Effector memory CD4-positive, alpha-beta T cell (primary cell): ENCODE data around the gene CREB5.

Source experiments
- DNase-seq, 3 donors: peaks; one replicate each; pipeline ENCODE4 v3.0.0-alpha.2; 2020
- H3K27ac ChIP-seq: 2 replicates; pipeline ENCODE4 v1.7.0; 2013; ENCODE audit warnings: mild to moderate bottlenecking, low read length, moderate library complexity; ENCODE audit not compliant: insufficient read depth, poor library complexity, severe bottlenecking
- H3K27me3 ChIP-seq: replicated peaks from 2 replicates; pipeline ENCODE4 v1.7.0; 2013; ENCODE audit warnings: mild to moderate bottlenecking, low read length; ENCODE audit not compliant: insufficient read depth, control insufficient read depth, poor library complexity, severe bottlenecking
- H3K36me3 ChIP-seq: 2 replicates; pipeline ENCODE4 v1.7.0; 2013; ENCODE audit warnings: mild to moderate bottlenecking, low read length, moderate library complexity; ENCODE audit not compliant: control insufficient read depth, insufficient read depth
- H3K4me1 ChIP-seq: 2 replicates; pipeline ENCODE4 v1.7.0; 2013; ENCODE audit warnings: low read length, mild to moderate bottlenecking; ENCODE audit not compliant: control insufficient read depth, insufficient read depth, poor library complexity, severe bottlenecking
- H3K4me3 ChIP-seq: 2 replicates; pipeline ENCODE4 v1.7.0; 2013; ENCODE audit warnings: low read length, low read depth, mild to moderate bottlenecking; ENCODE audit not compliant: insufficient read depth, poor library complexity, severe bottlenecking
- H3K9me3 ChIP-seq: 2 replicates; pipeline ENCODE4 v1.7.0; 2013; ENCODE audit warnings: mild to moderate bottlenecking, low read length, moderate library complexity; ENCODE audit not compliant: control insufficient read depth

CREB5 gene

DNA sequence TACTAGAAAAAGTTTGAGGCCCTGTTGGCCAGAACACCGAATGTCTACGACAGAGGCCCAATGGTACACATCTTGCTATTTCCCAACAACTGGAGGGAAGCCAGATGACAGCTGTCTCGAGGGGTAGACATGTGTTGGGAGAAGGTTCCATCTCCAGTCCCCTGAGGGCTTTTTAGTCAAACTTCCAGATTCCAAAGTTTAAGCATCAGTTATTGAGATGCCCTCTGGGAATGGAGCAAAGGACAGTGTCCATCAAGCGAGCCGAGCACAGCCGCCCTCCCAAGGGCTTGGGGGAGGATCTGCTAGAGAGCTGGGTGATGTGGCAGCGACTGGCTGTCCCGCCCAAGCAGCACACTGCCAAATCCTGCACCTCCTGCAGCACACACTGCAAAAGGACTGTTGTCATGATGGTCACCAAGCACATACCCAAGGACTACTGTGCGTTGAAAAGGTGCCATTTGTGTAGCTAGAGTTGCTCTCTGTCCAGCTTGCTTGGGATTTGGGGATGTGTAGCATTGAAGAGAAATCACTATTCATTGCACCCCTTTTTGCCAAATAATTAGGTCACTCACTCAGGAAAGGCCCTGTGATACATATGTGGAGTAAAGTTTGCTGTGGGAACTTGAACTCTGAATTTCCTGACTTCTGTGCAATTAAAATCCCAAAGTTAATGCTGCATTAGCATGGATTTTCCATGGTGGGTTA, 381.2 kb downstream of the CREB5 start:
- no peaks in the 10 kb centered on the region for H3K36me3 ChIP-seq
- H3K4me3 ChIP-seq = no peak overlapping the region
- H3K27ac ChIP-seq = no peak overlapping the region
- H3K9me3 ChIP-seq = no peaks in the 10 kb centered on the region
- H3K4me1 ChIP-seq = no peaks in the 10 kb centered on the region
- H3K27me3 ChIP-seq = no peaks in the 10 kb centered on the region
- DNase-seq = no peak

DNA sequence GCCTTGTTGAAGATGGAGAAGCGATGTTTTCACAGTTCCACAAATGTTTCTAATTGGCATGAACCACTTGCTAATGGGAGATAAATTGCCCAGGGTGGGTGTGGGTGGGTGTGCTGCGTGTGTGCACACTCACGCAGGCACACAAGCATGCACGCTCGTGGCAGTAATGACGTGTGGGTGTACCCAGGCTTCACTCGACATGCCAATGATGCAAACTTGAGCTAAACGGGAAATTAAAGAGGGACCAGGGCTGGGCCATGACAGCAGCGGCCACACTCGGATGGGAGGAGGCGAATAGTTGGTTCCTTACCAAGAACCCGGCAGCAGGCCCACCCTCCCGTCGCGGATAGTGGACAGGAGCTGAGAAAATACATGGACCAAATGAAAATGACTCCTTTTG, 386.0 kb downstream of the CREB5 start:
- Histone ChIP-seq H3K27ac (no peak overlapping the region), H3K4me3 (no peak overlapping the region), H3K9me3 (no peaks in the 10 kb centered on the region), H3K27me3 (no peaks in the 10 kb centered on the region), H3K4me1 (no peaks in the 10 kb centered on the region), H3K36me3 (no peaks in the 10 kb centered on the region)
- DNase-seq = no peak

DNA sequence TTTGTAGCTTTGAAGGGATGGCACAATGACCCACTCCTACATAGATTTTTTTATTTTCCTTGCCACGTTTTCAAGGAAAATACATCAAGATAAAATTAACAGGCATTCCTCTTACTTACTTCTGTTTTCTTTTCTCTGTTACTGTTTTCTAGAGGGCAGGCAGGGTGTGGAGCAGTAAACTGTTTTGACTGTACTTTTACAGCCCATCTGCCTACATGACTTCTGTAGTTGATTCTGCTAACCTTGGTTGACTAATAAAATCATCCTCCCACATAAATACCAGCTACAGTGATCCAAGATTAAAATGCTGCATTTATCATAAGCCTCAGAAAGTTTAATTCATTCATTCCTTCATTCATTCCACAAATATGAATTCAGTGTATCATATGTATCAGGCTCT, 387.3 kb downstream of the CREB5 start:
- Histone ChIP-seq H3K4me1 (no peaks in the 10 kb centered on the region), H3K9me3 (no peaks in the 10 kb centered on the region), H3K4me3 (no peak overlapping the region), H3K27ac (no peak overlapping the region), H3K27me3 (no peaks in the 10 kb centered on the region), H3K36me3 (no peaks in the 10 kb centered on the region)
- no peak for DNase-seq

DNA sequence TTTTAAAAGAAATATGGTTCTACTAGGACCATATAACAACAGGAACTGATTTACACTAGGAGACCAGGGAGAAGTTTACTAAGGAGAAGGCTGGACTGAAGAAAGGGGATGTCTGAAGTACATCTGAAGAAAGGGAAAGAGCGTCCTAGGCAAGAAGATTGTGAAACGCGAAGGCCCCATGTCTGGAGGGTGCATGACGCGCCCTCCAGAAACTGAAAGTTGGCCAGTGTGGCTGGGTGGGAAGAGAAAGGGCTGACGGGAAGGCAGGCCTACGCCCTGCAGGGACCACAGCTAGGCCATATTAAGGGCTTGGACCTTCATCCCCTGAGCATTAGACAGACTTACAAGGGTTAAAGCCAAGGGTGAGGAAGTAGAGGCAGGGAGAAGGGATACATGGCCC, 387.8 kb downstream of the CREB5 start:
- no peak overlapping the region for H3K27ac ChIP-seq
- no peaks in the 10 kb centered on the region for H3K9me3 ChIP-seq
- no peak overlapping the region for H3K4me3 ChIP-seq
- no peaks in the 10 kb centered on the region for H3K27me3 ChIP-seq
- no peak for DNase-seq
- no peaks in the 10 kb centered on the region for H3K36me3 ChIP-seq
- no peaks in the 10 kb centered on the region for H3K4me1 ChIP-seq

DNA sequence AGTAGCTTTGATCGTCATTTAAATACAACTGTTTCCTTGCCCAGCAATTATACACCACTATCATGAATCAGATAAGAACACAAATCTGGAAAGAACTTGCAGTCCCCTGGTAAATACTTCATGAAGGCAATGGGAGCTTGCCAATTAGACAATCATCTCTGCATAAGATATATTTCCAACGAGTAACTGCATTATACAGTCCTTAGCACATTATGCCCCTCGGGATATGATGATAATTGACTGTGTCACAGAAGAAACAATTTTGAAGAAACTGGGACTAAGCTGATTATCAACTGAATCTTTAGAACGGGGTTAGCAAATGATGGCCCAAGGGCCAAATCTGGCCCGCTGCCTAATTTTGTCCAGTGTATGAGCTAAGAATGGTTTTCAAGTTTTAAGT, 390.1 kb downstream of the CREB5 start:
- H3K4me3 ChIP-seq = no peak overlapping the region
- H3K9me3 ChIP-seq = no peaks in the 10 kb centered on the region
- no peaks in the 10 kb centered on the region for H3K27me3 ChIP-seq
- H3K4me1 ChIP-seq = no peaks in the 10 kb centered on the region
- no peak overlapping the region for H3K27ac ChIP-seq
- DNase-seq = no peak
- no peaks in the 10 kb centered on the region for H3K36me3 ChIP-seq

DNA sequence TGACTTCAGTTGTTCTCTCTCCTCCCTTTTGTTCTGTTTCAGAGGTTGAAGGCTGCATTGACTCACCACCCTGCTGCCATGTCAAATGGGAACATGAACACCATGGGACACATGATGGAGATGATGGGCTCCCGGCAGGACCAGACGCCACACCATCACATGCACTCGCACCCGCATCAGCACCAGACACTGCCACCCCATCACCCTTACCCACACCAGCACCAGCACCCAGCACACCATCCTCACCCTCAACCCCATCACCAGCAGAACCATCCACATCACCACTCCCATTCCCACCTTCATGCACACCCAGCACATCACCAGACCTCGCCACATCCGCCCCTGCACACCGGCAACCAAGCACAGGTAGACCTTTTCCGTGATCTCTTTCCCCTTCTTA, 391.8 kb downstream of the CREB5 start:
- no peak for DNase-seq
- H3K27me3 ChIP-seq = no peaks in the 10 kb centered on the region
- H3K27ac ChIP-seq = no peak overlapping the region
- H3K9me3 ChIP-seq = no peaks in the 10 kb centered on the region
- H3K4me1 ChIP-seq = no peaks in the 10 kb centered on the region
- no peaks in the 10 kb centered on the region for H3K36me3 ChIP-seq
- no peak overlapping the region for H3K4me3 ChIP-seq

DNA sequence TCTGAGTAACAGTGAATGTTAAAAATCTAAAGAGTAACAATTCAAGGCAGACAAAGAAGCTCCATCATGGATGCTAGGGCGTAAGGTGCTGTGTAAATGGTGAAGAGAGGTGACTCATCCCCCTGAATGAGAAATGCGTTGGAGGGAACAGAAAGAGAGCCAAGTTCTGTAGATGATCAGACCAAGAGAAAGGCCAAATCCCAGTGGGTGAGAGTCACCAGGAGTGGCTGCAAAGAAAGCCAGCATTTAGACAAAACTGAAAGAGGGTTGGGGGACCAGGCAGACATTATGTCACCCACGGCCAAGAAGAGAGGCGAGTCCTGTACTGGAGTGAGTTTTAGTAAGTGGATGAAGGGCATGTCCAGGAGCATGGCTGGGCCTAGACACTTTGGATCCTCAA, 392.7 kb downstream of the CREB5 start:
- DNase-seq = no peak
- Histone ChIP-seq H3K36me3 (no peaks in the 10 kb centered on the region), H3K27me3 (no peaks in the 10 kb centered on the region), H3K4me3 (no peak overlapping the region), H3K27ac (no peak overlapping the region), H3K4me1 (no peaks in the 10 kb centered on the region), H3K9me3 (no peaks in the 10 kb centered on the region)

DNA sequence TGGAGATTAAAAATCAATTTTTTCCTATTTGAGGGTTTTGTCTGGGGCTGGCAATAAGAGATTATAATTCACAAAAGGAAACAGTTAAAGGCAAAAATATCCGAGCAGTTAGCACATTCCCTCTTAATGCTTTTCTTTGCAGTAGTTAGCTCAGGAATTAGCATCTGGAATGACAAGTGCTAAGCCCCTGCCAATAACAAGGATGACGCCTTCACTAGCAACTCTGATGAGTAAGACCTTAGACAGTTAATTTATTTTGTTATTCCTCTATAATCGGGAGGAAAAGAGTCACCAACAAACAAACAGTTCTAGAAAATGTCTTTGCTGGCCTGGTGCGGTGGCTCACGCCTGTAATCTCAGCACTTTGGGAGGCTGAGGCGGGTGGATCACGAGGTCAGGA, 394.5 kb downstream of the CREB5 start:
- no peaks in the 10 kb centered on the region for H3K27me3 ChIP-seq
- H3K4me1 ChIP-seq = no peaks in the 10 kb centered on the region
- DNase-seq = no peak
- no peaks in the 10 kb centered on the region for H3K9me3 ChIP-seq
- no peaks in the 10 kb centered on the region for H3K36me3 ChIP-seq
- no peak overlapping the region for H3K4me3 ChIP-seq
- no peak overlapping the region for H3K27ac ChIP-seq

DNA sequence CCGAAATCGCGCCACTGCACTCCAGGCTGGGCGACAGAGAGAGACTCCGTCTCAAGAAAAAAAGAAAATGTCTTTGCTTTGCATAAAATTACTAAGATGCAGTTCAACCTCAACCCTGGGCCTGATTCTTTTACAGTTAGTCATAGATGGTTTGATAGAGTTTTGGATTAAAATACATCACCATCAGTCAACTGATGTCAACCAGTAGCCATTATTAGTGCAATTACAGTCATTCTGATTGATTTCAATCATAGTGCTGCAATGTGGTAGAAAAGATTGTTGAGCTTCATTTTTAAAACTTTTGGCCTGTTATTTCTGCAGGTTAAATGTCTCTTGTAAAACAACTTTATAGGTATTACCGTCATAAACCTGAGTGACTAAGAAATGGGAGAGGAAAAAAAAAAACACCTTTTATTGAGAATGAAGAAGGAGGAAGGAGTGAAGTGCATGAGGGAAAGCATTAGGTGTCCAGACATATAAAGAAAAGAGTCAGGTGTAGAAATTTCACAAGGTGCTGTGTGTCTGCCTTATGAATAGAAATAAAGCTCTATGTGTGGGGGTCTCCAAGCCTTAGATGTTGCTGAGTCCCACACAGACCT, 395.2 kb downstream of the CREB5 start:
- no peaks in the 10 kb centered on the region for H3K9me3 ChIP-seq
- no peak overlapping the region for H3K4me3 ChIP-seq
- H3K36me3 ChIP-seq = no peaks in the 10 kb centered on the region
- H3K27ac ChIP-seq = no peak overlapping the region
- no peaks in the 10 kb centered on the region for H3K4me1 ChIP-seq
- no peaks in the 10 kb centered on the region for H3K27me3 ChIP-seq
- no peak for DNase-seq

DNA sequence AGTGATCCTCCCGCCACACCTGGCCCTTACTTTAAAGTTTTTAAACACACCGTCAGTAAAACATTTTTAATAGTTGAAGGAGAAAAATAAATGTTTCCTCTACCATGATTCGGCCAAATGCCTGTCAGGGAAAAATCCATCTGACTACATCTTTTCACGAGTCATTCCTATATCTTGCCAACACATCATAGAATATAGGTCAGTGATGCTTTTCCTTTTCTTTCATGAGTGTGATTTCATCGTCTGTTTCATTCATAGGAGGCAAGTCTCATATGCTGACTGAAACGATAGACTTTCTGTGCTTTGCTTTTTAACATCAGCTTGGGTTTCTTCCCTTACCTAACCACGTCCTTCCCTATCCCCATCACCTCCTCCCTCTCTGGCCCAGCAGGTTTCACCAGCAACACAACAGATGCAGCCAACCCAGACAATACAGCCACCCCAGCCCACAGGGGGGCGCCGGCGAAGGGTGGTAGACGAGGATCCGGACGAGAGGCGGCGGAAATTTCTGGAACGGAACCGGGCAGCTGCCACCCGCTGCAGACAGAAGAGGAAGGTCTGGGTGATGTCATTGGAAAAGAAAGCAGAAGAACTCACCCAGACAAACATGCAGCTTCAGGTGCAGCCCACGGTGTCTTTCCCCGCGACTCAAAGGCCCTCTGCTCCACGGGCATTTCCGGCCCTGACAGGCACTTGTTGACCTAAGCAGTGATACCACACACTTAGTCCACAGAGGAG, 396.6 kb downstream of the CREB5 start:
- no peaks in the 10 kb centered on the region for H3K4me1 ChIP-seq
- no peak overlapping the region for H3K27ac ChIP-seq
- H3K4me3 ChIP-seq = no peak overlapping the region
- H3K27me3 ChIP-seq = no peaks in the 10 kb centered on the region
- H3K9me3 ChIP-seq = no peaks in the 10 kb centered on the region
- no peak for DNase-seq
- H3K36me3 ChIP-seq = no peaks in the 10 kb centered on the region
